GM18858 (cell line): ENCODE results near the gene SRD5A3.

Experiments used
- ATAC-seq: cut with Tn5 transposase; IDR thresholded peaks from one replicate; pipeline ENCODE4 v1.9.1; 2021; ENCODE audit not compliant: unreplicated experiment

SRD5A3 gene

DNA sequence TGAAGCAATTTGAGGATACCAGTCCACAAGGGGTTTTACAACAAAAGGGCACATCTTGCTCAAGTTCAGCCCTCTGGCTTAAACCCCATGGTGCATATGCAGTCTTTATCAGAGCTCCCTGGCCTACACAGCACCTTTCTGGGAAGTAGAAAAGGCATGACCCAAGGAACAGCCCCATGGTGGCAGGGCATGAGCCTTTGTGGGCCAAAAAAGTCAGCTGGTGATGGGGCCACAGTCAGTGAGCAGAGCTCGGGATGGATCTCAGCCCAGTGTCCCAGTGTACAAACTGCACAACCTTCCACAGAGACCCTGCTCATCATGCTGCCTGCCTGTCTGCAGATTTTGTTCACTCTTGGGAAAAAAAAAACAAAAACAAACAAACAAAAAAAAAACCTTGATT, 27.4 kb downstream of the SRD5A3 start:
- ATAC-seq, result no peak

DNA sequence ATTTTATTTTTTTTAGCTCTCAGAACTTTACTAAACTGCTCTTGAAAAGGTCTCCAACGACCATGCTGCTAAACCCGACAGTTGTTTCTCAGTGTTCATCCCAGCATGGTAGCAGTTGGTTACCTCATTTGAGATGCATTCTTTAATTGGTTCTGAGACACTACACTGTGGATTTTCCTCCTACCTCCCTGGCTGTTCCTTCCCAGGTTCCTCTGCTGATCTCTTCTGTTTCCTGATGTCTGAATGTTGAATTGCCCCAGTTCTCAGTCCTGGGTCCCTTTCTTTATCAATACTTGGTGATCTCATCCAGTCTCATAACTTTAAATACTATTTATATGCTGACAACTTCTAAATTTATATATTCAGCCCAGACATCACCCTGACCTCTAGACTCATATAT, 30.7 kb downstream of the SRD5A3 start:
- no peak for ATAC-seq

- no peak for ATAC-seq
These were observed 32.8 kb downstream of the SRD5A3 start for GRCh38 chr4:55378617-55379467.

- ATAC-seq, result no peak
These were observed 34.5 kb downstream of the SRD5A3 start for GRCh38 chr4:55380576-55380975.

- no peak for ATAC-seq
These were observed 35.5 kb downstream of the SRD5A3 start for GRCh38 chr4:55381502-55381901.

DNA sequence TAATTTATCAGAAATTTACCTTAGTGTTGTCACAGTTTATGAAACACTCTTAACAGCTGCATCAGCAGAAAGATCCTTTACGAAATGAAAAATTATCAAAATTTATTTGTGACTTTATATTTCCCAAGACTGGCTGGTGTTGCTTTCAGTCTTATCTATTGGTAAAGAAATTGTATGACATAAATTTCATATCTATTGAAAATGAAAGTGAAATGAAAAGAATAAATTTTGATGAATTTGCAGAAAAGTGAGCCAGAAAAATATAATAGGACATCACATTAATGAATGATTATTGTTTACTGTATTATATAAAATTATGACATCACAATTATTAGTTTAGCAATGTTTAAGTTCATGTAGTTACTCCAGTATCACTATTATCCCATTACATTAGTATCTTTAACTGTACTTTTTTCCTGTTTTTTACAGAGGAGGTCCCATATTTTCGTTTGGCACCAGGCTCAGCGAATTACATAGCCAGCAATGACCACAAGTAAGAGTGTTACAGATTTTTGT, 36.5 kb downstream of the SRD5A3 start:
- ATAC-seq, result no peak

GRCh38 chr4:55385201-55385649, 39.2 kb downstream of the SRD5A3 start:
- ATAC-seq, result no peak

- peak; percentile 81 for ATAC-seq
These were observed 40.0 kb downstream of the SRD5A3 start for GRCh38 chr4:55386073-55386472.

- ATAC-seq, result no peak
These were observed 40.8 kb downstream of the SRD5A3 start for GRCh38 chr4:55386840-55387239.

DNA sequence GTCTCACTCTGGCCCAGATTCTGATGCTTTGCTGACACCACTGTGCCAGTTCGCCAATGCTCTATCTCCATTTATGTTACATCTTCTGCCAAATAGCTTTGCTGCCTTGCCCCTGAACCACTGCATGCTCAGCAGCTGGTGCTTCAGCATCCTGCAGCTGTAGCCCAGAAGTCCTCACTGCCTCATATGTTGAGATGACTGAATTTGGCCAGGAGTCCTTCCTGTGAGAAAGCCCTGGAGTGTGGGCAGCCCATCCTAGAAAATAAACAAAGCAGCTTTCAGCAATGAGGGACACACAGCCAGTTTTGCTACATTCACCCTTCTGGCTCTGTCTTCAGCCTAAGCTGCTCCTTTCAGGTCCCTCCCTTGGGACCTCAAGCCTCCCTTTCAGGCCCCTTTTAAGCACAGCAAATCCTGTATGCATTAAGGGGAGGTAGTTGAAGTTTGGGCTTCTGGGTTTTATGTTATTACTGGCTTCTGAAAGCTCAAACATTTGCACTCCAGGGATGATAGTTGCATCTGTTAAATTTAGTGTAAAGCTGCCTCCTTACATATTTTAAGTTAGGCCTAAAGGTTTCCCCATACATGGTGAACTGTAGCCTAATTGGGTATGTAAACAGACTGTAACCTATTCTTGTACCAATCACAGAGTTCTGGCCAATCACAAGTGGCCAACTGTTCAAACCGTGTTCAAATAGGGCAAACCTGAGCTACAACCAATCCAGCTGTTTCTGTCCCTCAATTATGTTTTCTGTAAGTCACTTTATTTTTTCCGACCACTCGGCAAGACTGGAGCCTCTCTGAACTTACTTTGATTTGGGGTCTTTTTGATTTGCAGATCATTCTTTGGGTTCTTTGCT, 47.6 kb downstream of the SRD5A3 start:
- ATAC-seq, result no peak

GRCh38 chr4:55395218-55395528, 49.1 kb downstream of the SRD5A3 start:
- no peak for ATAC-seq

GRCh38 chr4:55395529-55396307, 49.7 kb downstream of the SRD5A3 start, which contains the start of gene TMEM165:
Gene TMEM165 (plus strand): TSS chr4:55395957. CDS start chr4:55396190, 233 bp downstream.
- peak; percentile 90 for ATAC-seq

- peak; percentile 13 for ATAC-seq
These were observed 50.5 kb downstream of the SRD5A3 start for GRCh38 chr4:55396308-55397125.

DNA sequence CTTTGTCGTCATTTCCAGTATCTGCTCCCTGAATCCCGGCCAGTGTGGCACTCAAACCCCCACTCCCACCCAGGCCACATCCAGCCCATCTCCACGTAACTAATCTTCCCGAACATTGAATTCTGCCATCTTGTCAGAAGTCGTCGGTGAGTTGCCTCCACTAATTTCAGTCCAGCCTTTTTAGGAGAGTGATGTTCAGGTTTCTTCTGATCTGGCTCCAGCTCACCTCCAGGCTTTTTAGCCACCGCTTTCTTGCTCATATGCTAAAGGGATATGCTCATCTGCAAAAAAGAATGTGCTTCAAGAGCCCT, 51.0 kb downstream of the SRD5A3 start:
- ATAC-seq, result no peak

GRCh38 chr4:55397520-55398321, 51.7 kb downstream of the SRD5A3 start:
- no peak for ATAC-seq

- ATAC-seq, result no peak
These were observed 52.4 kb downstream of the SRD5A3 start for GRCh38 chr4:55398461-55398860.

GRCh38 chr4:55398966-55399365, 52.9 kb downstream of the SRD5A3 start:
- ATAC-seq, result no peak

GRCh38 chr4:55399581-55399980, 53.5 kb downstream of the SRD5A3 start:
- no peak for ATAC-seq

- ATAC-seq, result no peak
These were observed 59.0 kb downstream of the SRD5A3 start for GRCh38 chr4:55405073-55405472.

GRCh38 chr4:55406545-55406944, 60.5 kb downstream of the SRD5A3 start:
- ATAC-seq, result no peak
